Measurements from ENCODE around the gene EIF3L.
A peak's percentile ranks its signal among the peaks of the same experiment; 100 is the strongest.

EIF3L gene

GRCh38 chr22:37855462-37855861, 6.2 kb downstream of the EIF3L start:
- no peak for DNase-seq

DNA sequence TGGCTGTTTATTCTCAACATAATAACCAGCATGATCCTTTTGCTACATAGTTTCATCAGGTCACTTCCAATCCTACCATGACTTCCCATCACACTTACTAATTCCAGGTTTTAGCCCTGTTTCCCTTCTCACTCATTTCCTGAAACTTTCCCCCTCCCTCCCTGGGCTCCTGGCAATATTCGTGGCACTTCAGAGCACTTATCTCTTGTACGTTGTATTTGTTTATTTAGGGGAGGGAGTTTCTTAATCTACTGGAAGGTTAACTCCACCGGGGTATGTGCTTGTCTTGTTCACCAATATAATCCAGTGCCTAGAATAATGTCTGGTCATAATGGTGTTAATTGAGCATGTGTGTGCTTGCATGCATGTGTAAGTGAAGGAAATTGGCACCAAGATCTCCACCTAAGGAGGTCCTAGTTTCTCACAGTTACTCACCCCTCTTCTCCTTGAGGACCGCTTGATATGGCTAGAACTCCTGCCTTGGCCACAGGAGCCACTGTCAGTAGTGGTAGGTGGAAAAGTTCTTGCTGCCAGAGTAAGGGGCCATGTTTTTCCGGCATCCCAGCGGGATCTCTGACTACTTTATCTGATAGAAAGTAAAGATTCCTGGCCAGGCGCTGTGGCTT, 11.7 kb downstream of the EIF3L start:
- DNase-seq = no peak

DNA sequence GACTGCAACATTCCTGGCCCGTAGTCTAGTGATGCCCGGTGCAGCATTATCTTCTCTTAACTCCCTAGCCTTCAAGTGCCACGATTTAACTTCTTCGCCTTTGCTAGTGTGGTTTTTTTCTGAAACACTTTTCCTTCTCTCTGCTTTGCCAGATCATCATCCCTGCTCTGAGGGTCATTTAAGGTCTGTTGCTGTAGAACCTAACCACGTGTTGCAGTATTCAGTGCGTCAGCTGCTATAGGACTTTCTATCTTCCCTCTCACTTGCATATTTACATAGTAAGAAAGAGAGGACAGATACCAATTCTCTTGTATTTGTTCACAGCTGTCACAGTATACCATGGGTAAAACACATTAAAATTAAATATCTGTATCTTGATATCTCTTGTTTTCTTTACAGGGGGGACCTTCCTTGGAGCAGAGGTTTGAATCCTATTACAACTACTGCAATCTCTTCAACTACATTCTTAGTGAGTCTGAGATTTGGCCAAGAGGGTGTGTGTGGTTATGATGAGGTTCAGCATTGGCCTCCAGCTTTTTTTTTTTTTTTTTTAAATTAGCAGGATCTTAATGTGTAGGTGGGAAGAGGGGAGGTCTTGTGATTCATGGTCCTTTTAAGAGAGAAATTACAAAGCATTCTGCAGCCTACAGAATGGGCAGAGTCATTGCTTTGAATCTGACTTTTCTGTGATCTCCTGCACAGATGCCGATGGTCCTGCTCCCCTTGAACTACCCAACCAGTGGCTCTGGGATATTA, 13.5 kb downstream of the EIF3L start:
- no peak for DNase-seq

DNA sequence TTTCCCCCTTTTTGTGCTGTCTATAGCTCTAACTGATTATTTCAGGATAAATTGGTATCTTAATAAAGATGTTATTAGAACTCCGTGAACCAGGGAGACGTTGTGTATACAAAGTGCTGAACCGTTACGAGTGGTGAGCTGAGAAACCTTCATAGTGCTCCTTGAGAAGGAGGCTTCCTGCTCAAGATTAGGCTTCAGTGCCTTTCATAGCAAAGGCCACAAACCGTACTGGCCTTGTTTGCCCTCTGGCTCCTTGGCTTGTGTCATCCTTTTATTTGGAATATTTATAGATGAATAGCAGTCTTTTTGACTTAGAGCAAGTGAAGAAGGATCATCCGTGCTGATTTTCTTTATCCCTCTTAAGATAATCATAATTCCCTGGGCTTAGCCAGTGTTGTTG, 16.3 kb downstream of the EIF3L start:
- no peak for DNase-seq

GRCh38 chr22:37870273-37870672, 21.1 kb downstream of the EIF3L start:
- DNase-seq = no peak

GRCh38 chr22:37880668-37881440, 31.6 kb downstream of the EIF3L start:
- no peak for DNase-seq

DNA sequence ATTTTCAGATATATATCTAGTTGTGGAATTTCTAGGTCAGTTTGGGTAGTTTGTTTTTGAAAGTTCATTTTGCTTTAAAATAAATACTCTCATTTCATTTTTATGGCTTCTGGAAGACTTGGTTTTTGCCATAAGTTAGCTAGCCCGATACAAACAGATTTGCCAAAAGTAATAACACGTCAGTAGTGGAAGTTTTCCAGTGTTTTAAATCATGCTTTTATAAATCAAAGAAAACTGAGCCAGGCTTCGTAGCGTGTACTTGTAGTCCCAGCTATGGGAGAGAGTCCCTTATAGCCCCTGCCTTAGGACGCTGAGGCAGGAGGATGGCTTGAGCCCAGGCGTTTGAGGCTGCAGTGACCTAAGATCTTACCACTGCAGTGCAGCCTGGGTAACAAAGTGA, 35.2 kb downstream of the EIF3L start:
- DNase-seq = no peak

DNA sequence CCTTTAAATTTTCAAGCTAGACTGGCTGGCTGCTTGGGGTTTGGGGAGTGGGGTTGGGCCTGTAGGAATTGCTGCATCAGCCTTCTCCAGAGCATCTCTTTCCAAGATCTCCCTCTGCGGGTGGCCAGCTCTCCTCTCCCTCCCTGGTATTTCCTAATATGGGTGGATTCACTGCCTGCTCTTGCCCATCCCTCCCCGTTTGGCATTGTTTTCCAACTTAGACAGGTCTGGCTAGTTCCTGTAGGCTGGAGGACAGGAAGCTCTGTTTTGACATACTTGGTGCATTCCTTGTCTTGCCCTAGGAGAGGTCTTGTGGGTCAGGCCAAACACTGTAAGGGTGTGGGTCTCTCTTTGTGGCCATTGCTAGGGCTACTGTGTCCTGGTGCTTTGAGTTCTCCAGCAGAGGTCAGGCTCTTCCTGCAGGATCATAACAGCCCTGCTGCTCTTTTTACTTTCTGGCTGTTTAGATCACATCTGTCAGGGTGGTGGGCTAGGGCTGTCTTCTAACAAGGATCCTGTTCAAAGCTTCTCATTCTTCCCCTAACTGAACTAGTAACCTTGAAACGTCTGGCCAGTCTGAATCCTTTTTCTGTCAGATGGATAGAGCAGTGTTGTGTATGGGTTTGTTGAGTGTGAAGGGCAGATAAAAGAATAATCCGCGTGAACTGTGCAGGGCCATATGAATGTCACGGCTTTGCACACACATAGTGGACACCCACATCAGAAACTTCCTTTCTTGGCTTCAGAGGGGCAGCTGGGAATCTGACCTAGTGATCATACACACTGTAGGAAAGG, 38.6 kb downstream of the EIF3L start:
- DNase-seq = no peak

DNA sequence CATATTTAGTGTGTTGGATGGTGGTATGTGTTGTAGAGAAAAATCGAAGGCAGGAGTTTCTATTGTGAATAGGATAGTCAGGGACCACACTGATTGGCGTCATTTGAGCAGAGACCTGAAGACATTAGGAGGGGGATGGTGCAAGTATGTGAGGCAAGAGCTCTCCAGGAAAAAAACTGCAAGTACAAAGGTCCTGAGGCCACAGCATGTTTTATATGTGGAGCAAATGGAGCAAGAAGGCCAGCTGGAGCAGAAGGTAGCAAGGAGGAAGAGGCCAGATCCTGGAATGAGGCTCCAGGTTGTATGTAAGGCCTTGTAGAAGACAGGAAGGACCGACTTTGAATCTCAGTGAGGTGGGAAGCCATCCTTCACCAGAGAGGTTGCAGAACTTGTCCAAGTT, 42.7 kb downstream of the EIF3L start:
- DNase-seq = no peak

DNA sequence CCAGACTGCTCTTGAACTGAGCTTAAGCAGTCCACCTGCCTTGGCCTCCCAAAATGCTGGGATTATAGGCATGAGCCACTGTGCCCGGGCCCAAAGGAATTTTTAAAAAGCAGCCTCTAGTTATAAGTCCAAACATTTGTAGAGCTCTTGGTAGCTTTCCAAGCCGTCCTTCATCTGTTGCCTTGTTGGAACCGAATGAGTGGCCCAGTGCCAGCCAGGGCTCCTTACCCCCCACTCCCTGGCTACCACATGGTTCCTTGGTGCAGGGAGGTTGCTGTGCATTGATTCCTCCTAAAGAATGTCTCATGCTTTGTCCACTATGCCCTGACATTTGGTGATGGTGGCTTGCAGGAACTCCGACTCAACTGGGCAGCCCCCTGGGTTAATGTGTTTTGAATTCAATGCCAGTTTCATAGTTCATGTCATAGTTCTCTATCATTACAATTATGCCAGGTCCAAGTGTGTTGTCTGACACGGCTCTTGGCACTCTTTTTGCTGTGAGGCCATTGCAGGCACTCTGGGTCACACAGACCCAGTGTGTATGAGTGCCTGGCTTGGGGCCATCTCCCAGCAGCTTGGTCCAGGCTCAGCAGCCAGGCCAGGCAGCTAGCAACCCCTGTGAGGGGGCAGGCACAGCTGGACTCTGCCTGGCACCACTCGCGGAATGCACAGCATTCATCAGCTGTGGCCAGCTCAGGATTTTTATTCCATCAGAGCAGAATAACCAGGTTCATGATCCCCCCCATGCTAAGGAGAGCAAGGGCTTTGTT, 43.5 kb downstream of the EIF3L start:
- DNase-seq = no peak

- no peak for DNase-seq
These were observed 44.4 kb downstream of the EIF3L start for GRCh38 chr22:37893583-37893983.

- DNase-seq = no peak
These were observed 45.9 kb downstream of the EIF3L start for GRCh38 chr22:37894939-37895670.

- peak; percentile 43 for DNase-seq
These were observed 47.0 kb downstream of the EIF3L start for GRCh38 chr22:37896181-37896592.

DNA sequence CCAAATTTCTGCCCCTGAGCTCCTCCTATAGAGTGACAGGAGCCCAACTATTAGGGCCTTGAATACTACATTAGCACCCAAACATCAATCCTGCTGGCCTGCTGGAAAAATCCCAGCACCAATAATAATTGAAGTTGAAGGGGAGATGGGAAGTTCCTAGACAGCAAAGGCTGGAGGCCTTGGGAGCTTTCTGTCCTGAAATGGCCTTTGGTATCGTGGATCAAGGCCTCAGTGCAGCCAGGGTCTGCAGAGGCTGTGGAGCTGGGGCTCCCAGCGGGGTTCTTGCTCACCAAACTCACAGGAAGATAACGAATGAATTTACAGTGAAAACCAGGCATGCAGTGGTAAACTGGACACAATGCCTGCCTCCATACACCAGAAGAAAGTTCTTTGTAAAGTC, 47.7 kb downstream of the EIF3L start:
- DNase-seq = no peak

DNA sequence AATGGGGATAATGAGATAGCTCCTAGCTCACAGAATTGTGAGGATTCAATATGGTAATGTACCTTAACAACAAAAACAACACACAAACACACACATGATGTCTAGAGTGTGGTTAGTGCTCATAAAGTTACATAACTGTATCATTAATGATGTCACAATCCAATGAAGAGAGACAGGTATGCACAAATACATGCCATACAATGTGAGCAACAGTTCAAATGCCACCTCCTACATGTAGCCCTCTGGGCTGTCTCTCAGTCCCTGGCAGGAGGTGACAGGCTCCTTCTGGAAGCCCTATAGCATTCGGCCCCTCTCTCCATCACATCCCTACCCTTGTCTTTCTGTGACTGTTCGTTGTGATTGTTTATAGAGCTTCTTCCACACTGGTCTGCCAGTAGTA, 48.6 kb downstream of the EIF3L start:
- no peak for DNase-seq

GRCh38 chr22:37898441-37899181, 49.4 kb downstream of the EIF3L start:
- DNase-seq = peak; percentile 32

DNA sequence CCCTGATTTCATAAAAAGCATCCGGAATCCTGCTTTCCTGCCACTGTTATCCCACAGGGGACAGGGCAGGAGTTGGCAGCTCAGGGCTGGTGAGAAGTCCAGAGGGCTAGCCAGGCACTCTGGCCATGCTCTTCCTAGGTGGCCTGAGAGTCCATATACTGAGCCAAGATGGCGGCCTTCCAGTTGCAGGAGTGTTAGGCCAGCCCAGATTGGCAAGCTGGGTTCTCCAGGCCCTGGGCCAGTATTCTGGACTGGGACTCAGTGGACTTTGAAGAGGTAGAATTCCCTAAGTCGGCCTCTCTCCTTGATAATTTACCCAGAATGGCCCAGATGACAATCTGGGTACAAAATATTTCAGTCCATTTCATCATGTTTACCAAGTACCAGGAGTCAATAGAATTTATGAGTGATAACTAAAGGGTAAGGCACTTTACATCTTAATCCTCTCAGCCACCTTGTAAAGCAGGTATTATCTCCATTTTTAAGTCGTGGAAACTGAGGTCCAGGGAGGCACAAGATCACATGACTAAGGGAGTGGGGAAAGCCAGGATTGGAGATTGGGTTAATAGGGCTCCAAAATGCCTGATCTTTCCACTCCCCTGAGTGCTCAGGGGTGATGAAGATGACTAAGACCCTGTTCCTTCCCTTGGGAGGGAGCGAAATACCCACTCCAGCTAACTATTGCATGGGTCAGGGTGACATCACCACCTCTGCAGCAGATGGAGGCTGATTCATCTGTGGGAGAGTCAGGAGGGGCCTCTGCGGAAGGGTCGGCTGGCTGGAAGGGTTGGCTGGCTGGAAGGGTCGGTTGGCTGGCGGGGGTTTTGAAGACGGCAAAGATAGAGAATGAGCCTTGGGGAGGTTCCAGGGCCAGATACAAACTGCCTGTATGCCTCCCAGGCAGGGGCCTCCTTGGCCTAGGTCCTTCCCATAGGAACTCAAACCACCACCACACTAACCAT, 55.6 kb downstream of the EIF3L start:
- peak; percentile 28 for DNase-seq

DNA sequence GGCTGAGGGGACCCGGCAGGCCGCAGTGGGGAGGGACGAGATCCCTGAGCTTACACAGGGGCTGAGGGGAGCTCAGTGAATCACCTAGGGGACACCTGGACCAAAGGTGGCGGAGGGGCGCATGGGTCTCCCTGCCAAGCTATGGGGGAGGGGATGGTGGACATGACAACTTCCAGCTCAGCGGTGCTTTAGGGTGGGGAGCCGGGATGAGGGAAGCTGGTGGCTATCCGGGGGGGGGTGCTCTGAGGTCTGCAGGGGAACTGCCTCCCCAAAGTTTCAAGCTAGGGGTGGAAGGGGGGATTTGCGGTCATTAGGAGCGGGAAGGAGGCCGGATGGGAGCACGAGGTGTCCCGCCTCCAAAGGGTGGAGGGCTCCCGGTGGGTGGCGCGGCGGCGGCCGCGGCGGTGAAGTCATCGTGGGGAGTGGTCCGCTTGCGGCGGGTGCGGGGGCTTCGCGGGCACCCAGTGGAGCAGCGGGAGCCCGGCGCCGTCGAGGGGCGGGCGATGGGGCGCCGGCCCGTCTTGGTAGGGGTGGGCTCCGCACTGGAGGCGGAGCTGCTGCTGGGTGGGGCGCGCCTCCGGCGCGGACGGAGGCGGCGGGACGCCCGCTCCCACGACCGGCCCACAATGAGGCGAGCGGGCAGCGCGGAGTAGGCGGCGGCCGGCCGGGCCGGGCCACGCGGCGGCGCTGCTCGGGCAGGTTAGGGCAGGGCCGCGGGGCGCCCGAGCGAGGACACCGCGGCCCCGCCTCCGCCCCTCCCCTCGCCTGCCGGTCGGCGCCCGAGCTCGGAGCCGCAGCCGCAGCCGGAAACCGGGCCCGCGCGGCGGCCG, 56.5 kb downstream of the EIF3L start, which contains the start of gene MICALL1:
MICALL1 (plus strand) TSS at position 764 of the 830 bp plus-strand sequence. CDS start 126 bp downstream, outside the sequence.
- DNase-seq = peak; percentile 83
